ENCODE data around the gene VSIG2.

VSIG2 gene

GRCh38 chr11:124763156-124763947 lies 11.3 kb upstream of the VSIG2 start:
- peak; percentile 87 for DNase-seq

- no peak for DNase-seq
Observed at GRCh38 chr11:124762624-124763155, 10.6 kb upstream of the VSIG2 start.

DNA sequence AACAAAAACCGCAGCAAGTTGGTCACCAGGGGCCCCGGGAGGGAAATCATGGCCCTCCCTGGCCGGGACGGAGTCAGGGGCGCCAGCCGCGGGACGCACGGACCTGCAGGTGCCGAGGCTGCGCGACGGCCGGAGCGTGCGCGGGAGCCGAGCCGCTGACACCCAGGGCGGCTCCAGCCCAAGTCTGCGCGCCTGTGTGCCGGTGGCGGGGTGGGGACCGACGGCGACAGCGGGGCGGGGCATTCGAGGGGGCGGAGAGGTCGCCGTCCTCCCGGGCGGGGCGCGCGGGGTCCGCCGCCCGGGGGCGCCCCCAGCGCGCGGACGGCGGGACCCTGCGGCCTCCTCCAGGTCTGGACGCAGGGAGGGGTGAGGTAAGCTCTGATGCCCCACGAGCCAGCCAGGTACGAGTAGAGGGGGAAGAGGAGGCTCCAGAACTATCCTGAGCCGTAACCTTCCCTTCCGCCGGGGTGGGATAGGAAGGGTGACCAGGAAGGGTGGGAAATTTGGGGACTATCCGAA lies 10.1 kb upstream of the VSIG2 start, which contains the start of gene ESAM:
ESAM (minus strand) TSS at position 186 of the 519 bp plus-strand sequence; CDS start at position 50, 136 bp downstream.
- DNase-seq, result peak; percentile 61

DNA sequence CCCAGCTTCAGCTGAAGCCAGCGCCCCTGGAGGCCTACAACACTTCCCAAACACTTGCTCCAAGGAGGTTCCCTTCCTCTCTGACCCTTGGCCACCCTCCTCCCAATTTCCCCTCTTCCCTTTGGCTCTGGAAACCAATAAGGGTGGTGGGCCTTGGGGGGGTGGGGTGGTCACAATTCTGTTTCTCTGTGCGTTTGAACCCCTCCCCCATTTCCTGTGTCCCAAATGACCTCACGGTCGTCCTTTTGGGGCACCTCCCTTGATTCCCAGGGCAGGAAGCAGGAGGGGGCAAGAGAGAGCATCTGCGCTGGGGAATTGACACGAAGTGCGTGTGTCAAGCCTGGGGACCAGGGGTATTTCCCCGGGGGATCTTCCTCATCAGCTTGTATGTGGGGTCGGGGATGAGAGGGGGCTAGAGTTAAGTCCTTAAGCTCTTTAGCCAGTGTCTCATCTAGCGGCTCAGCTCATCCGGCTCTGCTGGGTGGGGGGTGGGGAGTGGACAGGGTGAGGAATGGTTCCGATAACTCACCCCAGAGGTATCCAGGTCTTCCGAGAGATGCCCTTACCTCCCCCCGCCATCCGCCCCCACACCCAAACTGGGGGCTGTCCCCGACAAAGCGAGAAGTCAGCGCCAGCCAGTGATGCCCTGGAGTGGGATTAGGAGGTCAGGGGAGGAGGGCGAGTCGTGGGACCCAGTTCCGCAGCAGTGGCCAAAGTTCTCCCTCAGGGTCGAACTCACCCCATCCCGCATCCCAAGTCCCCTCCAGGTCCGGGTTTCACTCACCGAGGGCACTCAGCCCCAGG lies 9.4 kb upstream of the VSIG2 start:
- DNase-seq, result no peak

DNA sequence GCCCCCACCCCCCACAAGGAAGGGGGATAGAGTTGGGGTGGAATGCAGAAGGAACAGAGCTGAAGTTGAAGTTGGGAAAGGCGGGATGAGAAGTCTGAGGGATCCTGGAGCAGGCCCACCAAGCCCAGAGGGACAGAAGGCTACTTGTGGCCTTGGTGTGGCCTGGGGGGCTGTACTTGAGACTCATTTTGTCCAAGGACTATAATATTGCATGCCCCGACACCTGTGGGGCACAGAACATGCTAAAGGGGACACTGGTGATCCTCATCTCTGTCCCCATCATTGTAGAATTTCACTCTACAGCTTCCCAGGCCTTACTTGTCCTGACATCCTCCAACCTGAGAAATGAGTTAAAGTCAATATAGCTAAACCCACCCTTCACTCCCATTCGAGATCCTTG lies 8.8 kb upstream of the VSIG2 start:
- DNase-seq, result no peak

- no peak for DNase-seq
Observed at GRCh38 chr11:124760205-124760652, 8.2 kb upstream of the VSIG2 start.

DNA sequence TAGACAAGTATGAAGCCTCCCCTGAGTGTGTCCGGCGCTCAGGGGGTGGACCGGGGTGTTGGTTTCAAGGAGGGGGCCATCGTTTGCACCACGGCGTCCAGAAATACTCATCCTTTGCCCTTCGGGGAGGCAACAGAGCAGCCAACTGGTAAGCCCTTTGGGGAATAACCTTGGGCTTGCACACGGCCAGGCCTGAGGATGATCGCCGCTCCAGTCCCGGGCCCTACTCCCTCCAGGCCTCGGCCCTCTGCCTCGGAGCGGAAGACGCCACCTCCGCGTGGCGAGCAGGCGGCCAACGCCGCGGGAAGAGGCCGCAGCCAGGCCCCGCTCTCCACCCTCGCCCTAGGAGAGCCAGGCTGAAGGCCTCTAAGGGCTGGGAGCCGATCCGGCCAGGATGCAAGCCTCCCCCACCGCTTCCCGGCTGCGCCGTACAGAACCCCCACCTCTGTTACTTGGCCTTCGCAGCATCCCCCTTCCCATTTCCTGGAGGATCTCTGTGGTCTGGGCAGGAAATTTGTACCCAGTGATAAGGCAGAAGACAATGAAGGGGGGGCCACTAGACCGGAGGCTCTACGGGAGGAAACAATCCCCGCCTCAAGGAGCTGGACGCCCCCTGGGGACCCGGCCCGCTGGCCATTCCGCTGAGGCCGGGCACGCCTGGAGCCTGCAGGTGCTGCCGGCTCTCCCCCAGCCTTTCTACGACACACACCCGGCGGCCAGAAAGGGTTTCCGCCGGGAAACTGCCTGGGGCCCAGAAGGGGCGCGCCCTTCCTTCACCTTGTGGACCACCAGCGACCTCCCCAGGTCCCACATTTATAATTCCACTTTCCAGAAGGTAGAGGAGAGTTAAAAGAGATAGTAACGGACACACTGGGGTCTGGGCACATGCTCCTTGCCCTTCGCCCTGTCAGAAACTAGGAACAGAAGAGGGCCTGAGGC lies 7.5 kb upstream of the VSIG2 start:
- DNase-seq, result no peak

DNA sequence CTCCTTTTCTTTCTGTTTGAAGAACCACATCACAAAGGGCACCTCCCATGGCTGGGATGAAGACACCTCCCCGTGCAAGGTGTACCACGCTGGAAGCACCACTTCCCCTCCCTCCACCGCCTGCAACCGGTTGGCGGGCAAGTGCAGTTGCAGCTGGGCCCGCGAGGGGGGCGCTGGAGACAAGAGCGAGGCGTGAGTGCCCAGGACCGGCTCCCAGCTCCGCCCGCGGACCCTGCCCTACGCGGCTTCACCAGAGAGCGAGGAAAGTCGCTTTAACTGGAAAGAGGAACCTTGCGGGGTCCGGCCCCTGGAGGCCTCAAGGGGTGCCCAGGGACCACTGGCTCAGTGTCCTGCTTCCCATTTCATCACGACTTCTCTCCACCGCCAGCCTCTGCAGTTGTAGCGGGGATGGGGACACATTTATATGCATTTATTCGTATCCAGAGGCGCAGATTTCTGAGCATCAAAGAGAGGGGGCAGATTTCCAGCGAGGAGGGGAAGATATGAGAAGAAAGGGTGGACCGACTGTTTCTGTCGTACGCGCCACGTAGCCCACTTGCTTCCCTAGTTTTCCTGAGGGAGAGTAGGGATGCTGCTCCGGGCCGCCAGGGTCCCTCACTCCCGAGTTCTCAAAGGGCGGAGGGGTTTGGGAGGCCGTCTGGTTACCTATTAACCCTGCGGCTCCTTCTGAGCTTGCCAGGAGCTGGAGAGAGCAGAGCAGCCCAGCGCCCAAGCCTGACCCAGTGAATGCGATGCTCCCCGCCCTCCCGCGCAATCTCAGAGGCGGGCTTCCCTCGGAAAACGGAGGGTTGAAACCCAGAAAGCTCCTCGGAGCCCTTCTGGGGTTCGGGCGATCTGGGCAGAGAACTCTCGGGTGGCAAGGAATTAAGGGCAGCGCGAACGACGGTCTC lies 6.6 kb upstream of the VSIG2 start:
- DNase-seq, result peak; percentile 60

DNA sequence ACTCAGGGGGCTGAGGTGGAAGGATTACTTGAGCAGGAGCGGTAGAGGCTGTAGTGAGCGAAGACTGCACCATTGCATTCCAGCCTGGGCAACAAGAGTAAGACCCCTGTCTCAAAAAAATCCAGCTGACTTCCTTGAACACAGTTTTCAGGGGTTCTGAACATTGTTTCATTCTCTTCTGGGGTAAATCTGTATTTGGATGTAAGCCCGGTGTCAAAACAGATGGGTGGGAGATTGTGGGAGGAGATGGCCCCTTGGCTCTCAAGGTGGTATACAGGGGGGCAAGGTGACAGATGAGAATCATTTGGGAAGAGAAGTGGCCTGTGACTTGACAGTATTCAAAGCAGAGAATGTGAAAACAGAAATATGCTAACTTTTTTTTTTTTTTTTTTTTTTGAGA lies 5.3 kb upstream of the VSIG2 start:
- DNase-seq, result no peak

GRCh38 chr11:124756753-124757227 lies 4.7 kb upstream of the VSIG2 start:
- DNase-seq, result no peak

- no peak for DNase-seq
Observed at GRCh38 chr11:124756033-124756752, 4.1 kb upstream of the VSIG2 start.

- DNase-seq, result no peak
Observed at GRCh38 chr11:124754710-124755109, 2.7 kb upstream of the VSIG2 start.

GRCh38 chr11:124754309-124754708 lies 2.3 kb upstream of the VSIG2 start:
- no peak for DNase-seq

GRCh38 chr11:124753624-124754023 lies 1.6 kb upstream of the VSIG2 start:
- no peak for DNase-seq

DNA sequence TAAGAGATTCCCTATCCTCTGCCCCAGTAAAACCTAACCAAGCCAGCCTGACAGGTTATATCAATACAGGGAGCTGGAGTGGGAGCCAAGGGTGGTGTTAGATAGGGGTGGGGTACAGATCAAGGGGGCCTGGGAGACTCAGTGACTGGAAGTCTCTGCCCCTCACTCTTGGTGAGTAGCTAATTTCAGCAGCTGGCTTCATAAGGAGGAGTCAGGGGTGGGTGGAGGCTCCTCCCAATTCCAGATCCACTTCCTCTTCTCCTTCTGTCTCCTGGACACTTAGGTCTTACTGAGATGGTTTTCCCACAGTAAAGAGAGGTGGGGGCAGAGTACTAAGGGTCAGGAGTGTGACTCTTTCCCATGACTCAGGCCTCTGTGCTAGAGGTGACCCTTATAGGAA lies 1.1 kb upstream of the VSIG2 start:
- no peak for DNase-seq

GRCh38 chr11:124752471-124753102 lies 532 bp upstream of the VSIG2 start:
- DNase-seq, result no peak

- DNase-seq, result no peak
Observed at GRCh38 chr11:124751391-124751740, 689 bp downstream of the VSIG2 start.

DNA sequence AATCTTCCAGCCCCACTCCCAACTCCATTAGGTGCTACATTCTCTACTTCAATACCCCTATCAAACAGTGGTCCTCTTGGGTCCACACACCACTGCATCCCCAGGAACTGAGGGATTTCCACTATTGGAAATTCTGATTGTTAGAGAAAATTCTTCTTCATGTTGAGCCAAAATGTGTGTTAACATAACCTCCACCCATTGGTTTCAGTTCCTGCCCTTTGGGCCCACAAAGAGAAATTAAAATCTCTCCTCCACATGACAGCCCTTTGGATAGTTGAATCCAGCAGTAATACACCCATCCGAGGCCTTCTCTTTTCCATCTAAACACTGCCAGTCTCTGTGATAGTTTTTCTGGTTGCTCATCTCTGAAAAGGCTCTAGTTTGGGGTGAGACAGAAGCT lies 2.1 kb downstream of the VSIG2 start:
- DNase-seq, result no peak

- DNase-seq, result no peak
Observed at GRCh38 chr11:124748481-124749343, 3.3 kb downstream of the VSIG2 start.
